Adrenal gland (tissue), 5 donors: ENCODE data around the gene GPC1.

Source experiments
- CTCF ChIP-seq, 6 experiments: fragments of 450-650 bp in 4 of 6; fragments of 200-600 bp in 2 of 6; sonication (generic) in 1 of 6; IDR thresholded peaks; 1 replicate in 5 of 6; 2 replicates in 1 of 6; pipeline versions ENCODE4 v1.5.1 to v1.8.0; 2016 to 2021; ENCODE audit warnings: antibody characterized with exemption in 6 of 6, mild to moderate bottlenecking in 2 of 6, moderate library complexity in 1 of 6
- POLR2A ChIP-seq, 2 donors: fragments of 450-650 bp; IDR thresholded peaks; one replicate each; pipeline ENCODE4 v1.6.1; 2017; ENCODE audit warnings: antibody characterized with exemption in 2 of 2, mild to moderate bottlenecking in 2 of 2, moderate library complexity in 1 of 2
- donor health status: DM: no; HTN: no; CAD: no.

GRCh38 chr2:240501531-240501991 lies 66.1 kb downstream of the GPC1 start:
- TF ChIP-seq CTCF (IDR thresholded peaks at IDR 0.05) (no peak), POLR2A (IDR thresholded peaks at IDR 0.05) (no peak)
